Type B pancreatic cell (in vitro differentiated cells): Measurements from ENCODE around the gene PDRG1. TPM values are rescaled to one million over a fixed set of nuclear protein-coding genes. Genes with fewer than 3 reads are reported as not detected.

Experiments
- DNase-seq: peaks from one replicate; pipeline ENCODE4 v3.0.0; 2021; ENCODE audit warnings: mixed read lengths; ENCODE audit not compliant: unreplicated experiment; ENCODE audit errors: extremely low spot score
- H3K27ac Mint-ChIP-seq: 2 replicates; pipeline ENCODE4 v1.8.0; 2021; ENCODE audit warnings: mild to moderate bottlenecking, mixed read lengths
- H3K27me3 Mint-ChIP-seq: 2 replicates; pipeline ENCODE4 v1.8.0; 2021; ENCODE audit warnings: mixed read lengths
- H3K36me3 Mint-ChIP-seq: 2 replicates; pipeline ENCODE4 v1.8.0; 2021; ENCODE audit warnings: mixed read lengths
- H3K4me1 Mint-ChIP-seq: one replicate; pipeline ENCODE4 v1.8.0; 2021; ENCODE audit warnings: mixed read lengths; ENCODE audit not compliant: unreplicated experiment
- H3K4me3 Mint-ChIP-seq: 2 replicates; pipeline ENCODE4 v1.8.0; 2021; ENCODE audit warnings: mild to moderate bottlenecking, mixed read lengths
- H3K9me3 Mint-ChIP-seq: 2 replicates; pipeline ENCODE4 v1.8.0; 2021; ENCODE audit warnings: mixed read lengths
- total RNA-seq: library from RNA; stranded (reverse); gene quantifications from 2 replicates; pipeline ENCODE4 v1.2.1, GENCODE V29; 2021; ENCODE audit warnings: low replicate concordance
- TF ChIP-seq, protein P1 (sequence below): fragments of 200-600 bp; sonication (generic); conservative IDR thresholded peaks from 2 replicates; pipeline ENCODE4 v1.5.0; 2021; ENCODE audit warnings: antibody characterized with exemption, mild to moderate bottlenecking

Gene PDRG1
- total RNA-seq, 1 donor from 2014 or later = 24.7 TPM

DNA sequence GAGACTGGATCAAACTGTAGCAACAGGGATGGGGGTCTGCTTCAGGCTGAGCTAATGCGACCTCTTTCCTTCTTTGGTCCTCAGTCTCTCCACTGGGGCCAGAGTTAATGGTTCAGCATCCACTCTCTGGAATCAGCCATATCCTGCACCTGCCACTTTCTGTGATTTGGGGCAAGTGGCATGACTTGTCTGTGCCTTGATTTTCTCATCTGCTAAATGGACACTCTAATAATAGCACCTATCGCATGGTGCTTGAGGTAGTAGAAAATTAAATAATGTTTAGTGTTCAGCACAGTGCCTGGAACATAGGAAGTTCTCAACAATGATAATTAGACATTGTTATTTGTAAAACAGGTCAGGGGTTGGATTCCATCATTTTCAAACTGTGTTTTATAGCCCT is 22.4 kb upstream of the PDRG1 start:
- DNase-seq = no peak
- TF ChIP-seq, protein P1, sequence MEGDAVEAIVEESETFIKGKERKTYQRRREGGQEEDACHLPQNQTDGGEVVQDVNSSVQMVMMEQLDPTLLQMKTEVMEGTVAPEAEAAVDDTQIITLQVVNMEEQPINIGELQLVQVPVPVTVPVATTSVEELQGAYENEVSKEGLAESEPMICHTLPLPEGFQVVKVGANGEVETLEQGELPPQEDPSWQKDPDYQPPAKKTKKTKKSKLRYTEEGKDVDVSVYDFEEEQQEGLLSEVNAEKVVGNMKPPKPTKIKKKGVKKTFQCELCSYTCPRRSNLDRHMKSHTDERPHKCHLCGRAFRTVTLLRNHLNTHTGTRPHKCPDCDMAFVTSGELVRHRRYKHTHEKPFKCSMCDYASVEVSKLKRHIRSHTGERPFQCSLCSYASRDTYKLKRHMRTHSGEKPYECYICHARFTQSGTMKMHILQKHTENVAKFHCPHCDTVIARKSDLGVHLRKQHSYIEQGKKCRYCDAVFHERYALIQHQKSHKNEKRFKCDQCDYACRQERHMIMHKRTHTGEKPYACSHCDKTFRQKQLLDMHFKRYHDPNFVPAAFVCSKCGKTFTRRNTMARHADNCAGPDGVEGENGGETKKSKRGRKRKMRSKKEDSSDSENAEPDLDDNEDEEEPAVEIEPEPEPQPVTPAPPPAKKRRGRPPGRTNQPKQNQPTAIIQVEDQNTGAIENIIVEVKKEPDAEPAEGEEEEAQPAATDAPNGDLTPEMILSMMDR = no peak
- Mint-ChIP-seq H3K27me3 (peaks cover 50% of the 10 kb centered on the region), H3K4me3 (no peak overlapping the region), H3K4me1 (peaks cover 10% of the 10 kb centered on the region), H3K9me3 (no peaks in the 10 kb centered on the region), H3K36me3 (no peaks in the 10 kb centered on the region), H3K27ac (no peak overlapping the region)

DNA sequence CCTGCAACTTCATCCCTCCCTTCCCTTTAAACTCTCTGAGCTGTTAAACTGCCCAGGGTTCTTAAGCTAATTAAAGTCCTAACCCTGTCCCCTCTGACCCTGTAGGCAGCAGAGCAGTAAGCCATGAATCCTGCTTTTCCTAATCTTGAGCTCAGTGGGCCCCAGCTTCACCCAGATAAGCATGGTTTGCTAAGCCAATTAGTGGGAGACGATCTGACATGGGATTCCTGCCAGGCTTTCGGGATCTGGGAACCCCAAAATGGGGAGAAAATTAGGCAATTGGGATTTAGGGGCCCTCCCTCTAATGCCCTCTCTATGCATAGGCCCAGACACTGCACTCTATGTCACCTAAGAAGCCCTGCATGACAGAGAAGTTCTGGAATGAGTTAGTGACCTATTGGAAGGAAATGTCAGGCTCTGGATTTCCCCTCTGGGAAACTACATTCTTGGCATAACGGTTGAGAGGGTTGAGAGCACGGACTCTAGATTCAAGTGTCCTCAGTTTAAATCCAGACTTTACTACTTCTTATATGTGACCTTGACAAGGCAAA is 20.7 kb upstream of the PDRG1 start:
- H3K9me3 Mint-ChIP-seq = no peaks in the 10 kb centered on the region
- peaks cover 14% of the 10 kb centered on the region for H3K4me1 Mint-ChIP-seq
- no peak for DNase-seq
- peaks cover 62% of the 10 kb centered on the region for H3K27me3 Mint-ChIP-seq
- TF ChIP-seq, protein P1 = no peak
- no peak overlapping the region for H3K4me3 Mint-ChIP-seq
- no peaks in the 10 kb centered on the region for H3K36me3 Mint-ChIP-seq
- H3K27ac Mint-ChIP-seq = no peak overlapping the region

DNA sequence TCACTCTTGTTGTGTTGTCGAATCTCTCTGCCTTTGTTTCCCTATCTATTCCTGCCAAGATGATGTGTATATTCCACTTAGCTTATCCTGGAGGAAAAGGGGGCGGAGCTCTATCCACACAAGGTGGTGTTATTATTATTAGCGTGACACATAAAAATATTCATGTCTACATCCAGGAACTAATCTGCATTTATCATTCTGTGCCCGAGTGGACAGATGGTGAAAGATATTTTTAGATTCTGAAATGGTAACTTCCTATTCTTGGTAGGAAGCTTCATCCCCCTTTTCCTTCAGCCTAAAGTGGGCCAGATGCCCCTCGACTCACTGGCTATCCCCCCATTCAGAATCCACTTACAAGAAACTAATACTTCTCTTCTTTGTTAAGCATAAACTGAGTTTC is 18.1 kb upstream of the PDRG1 start:
- Mint-ChIP-seq H3K9me3 (no peaks in the 10 kb centered on the region), H3K4me1 (peaks cover 14% of the 10 kb centered on the region), H3K27ac (no peak overlapping the region), H3K4me3 (peak overlapping the region; percentile 71), H3K27me3 (peaks cover 83% of the 10 kb centered on the region), H3K36me3 (no peaks in the 10 kb centered on the region)
- DNase-seq = no peak
- TF ChIP-seq, protein P1 = no peak

DNA sequence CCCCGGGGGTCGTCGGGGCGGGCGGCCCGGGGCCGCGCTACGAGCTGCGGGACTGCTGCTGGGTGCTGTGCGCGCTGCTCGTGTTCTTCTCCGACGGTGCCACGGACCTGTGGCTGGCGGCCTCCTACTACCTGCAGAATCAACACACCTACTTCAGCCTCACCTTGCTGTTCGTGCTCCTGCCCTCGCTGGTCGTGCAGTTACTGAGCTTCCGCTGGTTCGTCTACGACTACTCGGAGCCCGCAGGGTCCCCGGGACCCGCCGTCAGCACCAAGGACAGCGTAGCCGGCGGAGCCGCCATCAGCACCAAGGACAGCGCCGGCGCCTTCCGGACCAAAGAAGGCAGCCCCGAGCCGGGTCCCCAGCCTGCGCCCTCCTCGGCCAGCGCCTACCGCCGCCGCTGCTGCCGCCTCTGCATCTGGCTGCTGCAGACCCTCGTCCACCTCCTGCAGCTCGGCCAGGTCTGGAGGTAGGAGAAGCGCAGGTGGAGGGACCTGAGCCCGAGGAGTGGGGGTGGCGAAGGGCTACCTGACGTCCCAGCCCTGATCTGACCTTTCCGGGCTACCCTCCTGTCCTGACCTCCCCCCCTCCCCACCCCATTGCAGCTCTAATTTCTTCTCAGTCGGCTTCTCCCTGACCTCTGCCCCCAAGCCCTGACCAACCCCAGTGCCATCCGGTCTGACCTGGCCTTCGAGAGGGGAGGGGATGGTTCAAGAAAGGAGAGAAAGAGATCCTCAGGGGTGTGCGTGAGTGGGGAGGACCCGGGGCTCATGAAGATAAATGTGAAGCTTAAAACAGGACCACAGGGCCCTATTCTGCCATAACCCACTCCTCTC is 16.7 kb upstream of the PDRG1 start:
- Mint-ChIP-seq H3K27ac (no peak overlapping the region), H3K27me3 (peaks cover 93% of the 10 kb centered on the region), H3K36me3 (no peaks in the 10 kb centered on the region), H3K4me1 (peaks cover 9% of the 10 kb centered on the region), H3K4me3 (peak overlapping the region; percentile 90), H3K9me3 (no peaks in the 10 kb centered on the region)
- TF ChIP-seq, protein P1 = no peak
- DNase-seq = peak; percentile 99

DNA sequence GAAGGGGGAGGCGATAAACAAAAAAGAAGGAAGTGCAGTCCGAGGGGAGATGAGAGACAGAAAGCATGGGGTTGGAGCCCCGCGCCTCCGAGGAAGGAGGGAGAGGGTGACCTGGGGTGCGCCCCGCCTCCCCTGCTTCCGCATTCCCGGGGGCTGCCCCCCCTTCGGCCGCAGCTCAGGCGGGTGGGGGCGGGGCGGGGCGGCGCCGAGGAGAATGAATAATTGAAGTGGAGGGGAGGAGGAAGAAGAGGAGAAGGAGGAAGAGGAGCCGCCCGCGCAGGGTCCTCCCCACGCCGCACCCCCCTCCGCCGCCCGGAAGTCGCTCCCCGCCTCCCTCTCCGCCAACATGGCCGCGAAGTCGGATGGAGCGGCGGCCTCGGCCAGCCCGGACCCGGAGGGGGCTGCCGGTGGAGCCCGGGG is 16.0 kb upstream of the PDRG1 start, which contains the start of gene XKR7:
XKR7 (plus strand) TSS at position 322 of the 420 bp plus-strand sequence; CDS start at position 347, 25 bp downstream.
- peaks cover 92% of the 10 kb centered on the region for H3K27me3 Mint-ChIP-seq
- H3K9me3 Mint-ChIP-seq = no peaks in the 10 kb centered on the region
- DNase-seq = no peak
- TF ChIP-seq, protein P1 = no peak
- H3K4me1 Mint-ChIP-seq = peaks cover 9% of the 10 kb centered on the region
- no peaks in the 10 kb centered on the region for H3K36me3 Mint-ChIP-seq
- no peak within 1 kb of the TSS for H3K27ac Mint-ChIP-seq
- H3K4me3 Mint-ChIP-seq = peak within 1 kb of the TSS; percentile 90
